Amniotic epithelial cell (primary cell): ENCODE measurements around the gene NHS.

Source experiments
- DNase-seq: peaks from one replicate; pipeline ENCODE4 v3.0.0-alpha.2; 2010; ENCODE audit warnings: low read depth

NHS gene

GRCh38 chrX:17374619-17375366, at the start of gene NHS:
NHS (plus strand) TSS chrX:17375200; CDS start chrX:17375758, 558 bp downstream.
- DNase-seq: no peak

GRCh38 chrX:17328837-17329236, 46.2 kb upstream of the NHS start:
- no peak for DNase-seq

- DNase-seq: no peak
Observed at GRCh38 chrX:17336377-17336776, 38.6 kb upstream of the NHS start.

- no peak for DNase-seq
Observed at GRCh38 chrX:17355976-17356375, 19.0 kb upstream of the NHS start.

GRCh38 chrX:17359500-17359899, 15.5 kb upstream of the NHS start:
- no peak for DNase-seq

GRCh38 chrX:17361620-17362019, 13.4 kb upstream of the NHS start:
- no peak for DNase-seq

- DNase-seq: no peak
Observed at GRCh38 chrX:17368002-17368401, 7.0 kb upstream of the NHS start.

GRCh38 chrX:17369309-17369708, 5.7 kb upstream of the NHS start:
- DNase-seq: no peak

GRCh38 chrX:17370191-17370590, 4.8 kb upstream of the NHS start:
- DNase-seq: no peak

GRCh38 chrX:17372052-17372451, 2.9 kb upstream of the NHS start:
- DNase-seq: no peak

- no peak for DNase-seq
Observed at GRCh38 chrX:17373337-17373736, 1.7 kb upstream of the NHS start.

GRCh38 chrX:17375367-17375636, 302 bp downstream of the NHS start:
- DNase-seq: no peak

- no peak for DNase-seq
Observed at GRCh38 chrX:17375637-17376430, 834 bp downstream of the NHS start.

GRCh38 chrX:17376431-17377077, 1.6 kb downstream of the NHS start:
- no peak for DNase-seq

- no peak for DNase-seq
Observed at GRCh38 chrX:17377091-17377717, 2.2 kb downstream of the NHS start.

- no peak for DNase-seq
Observed at GRCh38 chrX:17377795-17378194, 2.8 kb downstream of the NHS start.

GRCh38 chrX:17380221-17380620, 5.2 kb downstream of the NHS start:
- DNase-seq: no peak

GRCh38 chrX:17390419-17390850, 15.4 kb downstream of the NHS start:
- no peak for DNase-seq

GRCh38 chrX:17395154-17395553, 20.2 kb downstream of the NHS start:
- DNase-seq: no peak

GRCh38 chrX:17397074-17397473, 22.1 kb downstream of the NHS start:
- DNase-seq: no peak

GRCh38 chrX:17403189-17403691, 28.2 kb downstream of the NHS start:
- no peak for DNase-seq

GRCh38 chrX:17403972-17404371, 29.0 kb downstream of the NHS start:
- no peak for DNase-seq
